ENCODE results near the gene CBR1.

GRCh38 chr21:36022427-36023091, 47.3 kb upstream of the CBR1 start:
- TF ChIP-seq, protein P1, sequence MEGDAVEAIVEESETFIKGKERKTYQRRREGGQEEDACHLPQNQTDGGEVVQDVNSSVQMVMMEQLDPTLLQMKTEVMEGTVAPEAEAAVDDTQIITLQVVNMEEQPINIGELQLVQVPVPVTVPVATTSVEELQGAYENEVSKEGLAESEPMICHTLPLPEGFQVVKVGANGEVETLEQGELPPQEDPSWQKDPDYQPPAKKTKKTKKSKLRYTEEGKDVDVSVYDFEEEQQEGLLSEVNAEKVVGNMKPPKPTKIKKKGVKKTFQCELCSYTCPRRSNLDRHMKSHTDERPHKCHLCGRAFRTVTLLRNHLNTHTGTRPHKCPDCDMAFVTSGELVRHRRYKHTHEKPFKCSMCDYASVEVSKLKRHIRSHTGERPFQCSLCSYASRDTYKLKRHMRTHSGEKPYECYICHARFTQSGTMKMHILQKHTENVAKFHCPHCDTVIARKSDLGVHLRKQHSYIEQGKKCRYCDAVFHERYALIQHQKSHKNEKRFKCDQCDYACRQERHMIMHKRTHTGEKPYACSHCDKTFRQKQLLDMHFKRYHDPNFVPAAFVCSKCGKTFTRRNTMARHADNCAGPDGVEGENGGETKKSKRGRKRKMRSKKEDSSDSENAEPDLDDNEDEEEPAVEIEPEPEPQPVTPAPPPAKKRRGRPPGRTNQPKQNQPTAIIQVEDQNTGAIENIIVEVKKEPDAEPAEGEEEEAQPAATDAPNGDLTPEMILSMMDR (IDR thresholded peaks at IDR 0.05): no peak
- no peak for TF ChIP-seq POLR2A (IDR thresholded peaks at IDR 0.05; ENCODE audit: low read depth)
- no peak for TF ChIP-seq POLR2AphosphoS5 (IDR thresholded peaks at IDR 0.05)
